Stomach smooth muscle (tissue), 2 donors: Measurements from ENCODE around the gene FREM2.

ENCODE experiments used
- H3K27ac ChIP-seq: one replicate; pipeline ENCODE4 v1.7.0; 2013; ENCODE audit warnings: mild to moderate bottlenecking, low read length, inconsistent platforms
- H3K27me3 ChIP-seq, 2 donors: one replicate each; pipeline ENCODE4 v1.7.0; 2013; ENCODE audit warnings: low read length in 2 of 2; ENCODE audit not compliant: insufficient read depth in 2 of 2, control insufficient read depth in 1 of 2
- H3K36me3 ChIP-seq, 2 donors: one replicate each; pipeline ENCODE4 v1.7.0; 2013; ENCODE audit warnings: low read length in 2 of 2; ENCODE audit not compliant: control insufficient read depth in 2 of 2, insufficient read depth in 2 of 2
- H3K4me1 ChIP-seq: one replicate; pipeline ENCODE4 v1.7.0; 2013; ENCODE audit warnings: low read length; ENCODE audit not compliant: control insufficient read depth, insufficient read depth
- H3K4me3 ChIP-seq, 2 donors: one replicate each; pipeline ENCODE4 v1.7.0; 2013; ENCODE audit warnings: low read length in 2 of 2
- H3K9ac ChIP-seq, 2 donors: one replicate each; pipeline ENCODE4 v1.7.0; 2013; ENCODE audit warnings: low read length in 2 of 2, mild to moderate bottlenecking in 1 of 2
- H3K9me3 ChIP-seq, 2 donors: one replicate each; pipeline ENCODE4 v1.7.0; 2013; ENCODE audit warnings: low read length in 2 of 2; ENCODE audit not compliant: control insufficient read depth in 2 of 2
- donor health status: healthy.
- donor health status: Pancreatic carcinoma.

Gene FREM2

DNA sequence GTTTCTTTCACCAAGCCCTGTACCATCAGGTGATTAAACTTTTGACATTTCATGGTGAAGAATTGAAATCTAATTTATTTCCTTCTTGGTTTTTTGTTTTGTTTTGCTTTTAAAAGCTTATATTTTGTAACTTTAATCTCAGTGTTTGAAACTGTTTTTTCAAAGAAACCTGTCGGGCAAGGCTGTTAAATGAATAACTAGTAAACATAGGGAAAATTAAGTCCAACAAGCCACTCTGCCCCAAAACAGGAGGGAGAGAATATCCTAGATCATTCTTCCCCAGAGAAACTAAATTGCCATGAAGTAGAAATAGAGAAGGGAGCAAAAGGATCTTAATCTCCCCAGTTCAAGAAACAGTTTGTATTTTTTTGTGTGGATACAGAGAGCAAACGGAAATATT lies 98.2 kb downstream of the FREM2 start:
- H3K27ac ChIP-seq, result no peak overlapping the region
- H3K27me3 ChIP-seq, result no peaks in the 10 kb centered on the region
- no peaks in the 10 kb centered on the region for H3K9me3 ChIP-seq
- no peak overlapping the region for H3K4me3 ChIP-seq
- H3K36me3 ChIP-seq, result no peaks in the 10 kb centered on the region
- no peak overlapping the region for H3K9ac ChIP-seq
- H3K4me1 ChIP-seq, result no peaks in the 10 kb centered on the region

DNA sequence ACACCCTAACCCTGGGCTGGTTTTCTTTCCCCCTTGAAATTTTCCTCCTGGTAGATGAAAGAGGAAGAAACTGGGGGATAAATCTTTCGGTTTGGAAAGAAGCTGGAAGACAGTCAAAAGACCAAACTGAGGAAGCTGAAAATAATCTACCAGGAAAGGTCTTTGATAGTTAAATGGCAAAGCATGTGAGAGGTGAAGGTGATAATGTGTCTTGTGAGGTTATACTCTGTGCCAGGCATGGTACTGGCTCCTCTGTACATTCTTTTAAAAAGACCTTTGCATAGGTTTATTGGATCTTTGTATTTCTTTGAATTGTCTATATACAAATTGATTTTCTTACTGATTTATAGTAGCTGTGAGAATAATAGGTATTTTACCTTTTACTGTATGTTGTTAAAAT lies 98.6 kb downstream of the FREM2 start:
- Histone ChIP-seq H3K4me3 (no peak overlapping the region), H3K27ac (no peak overlapping the region), H3K9ac (no peak overlapping the region)

DNA sequence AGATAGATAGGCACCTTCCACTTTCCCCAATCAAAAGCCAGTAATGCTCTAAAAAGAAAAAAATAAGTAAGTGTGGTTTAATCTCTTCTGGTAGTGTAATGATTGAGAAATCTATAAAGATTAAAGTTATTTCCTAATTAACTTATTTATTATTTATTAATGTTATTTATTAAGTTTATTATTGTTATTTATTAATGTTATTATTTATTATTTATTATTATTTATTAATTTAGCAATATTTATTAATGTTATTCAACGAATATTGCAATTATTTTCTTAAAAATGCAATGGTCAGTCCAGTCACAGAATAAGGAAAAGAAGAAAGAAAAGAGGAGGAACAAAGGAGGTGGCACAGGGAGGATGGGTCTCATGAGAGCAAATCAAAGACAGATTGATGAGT lies 100.7 kb downstream of the FREM2 start:
- no peak overlapping the region for H3K9ac ChIP-seq
- H3K36me3 ChIP-seq, result no peaks in the 10 kb centered on the region
- H3K27me3 ChIP-seq, result no peaks in the 10 kb centered on the region
- no peaks in the 10 kb centered on the region for H3K4me1 ChIP-seq
- H3K4me3 ChIP-seq, result no peak overlapping the region
- H3K9me3 ChIP-seq, result no peaks in the 10 kb centered on the region
- no peak overlapping the region for H3K27ac ChIP-seq

More for the DNA sequence above, 98.6 kb downstream of the FREM2 start:
- Histone ChIP-seq H3K27me3 (no peaks in the 10 kb centered on the region), H3K36me3 (no peaks in the 10 kb centered on the region), H3K4me1 (no peaks in the 10 kb centered on the region), H3K9me3 (no peaks in the 10 kb centered on the region)

GRCh38 chr13:38796890-38797289 lies 110.0 kb downstream of the FREM2 start:
- Histone ChIP-seq H3K9ac (no peak overlapping the region), H3K4me1 (no peaks in the 10 kb centered on the region), H3K4me3 (no peak overlapping the region), H3K27me3 (no peaks in the 10 kb centered on the region), H3K9me3 (no peaks in the 10 kb centered on the region), H3K27ac (no peak overlapping the region), H3K36me3 (no peaks in the 10 kb centered on the region)

DNA sequence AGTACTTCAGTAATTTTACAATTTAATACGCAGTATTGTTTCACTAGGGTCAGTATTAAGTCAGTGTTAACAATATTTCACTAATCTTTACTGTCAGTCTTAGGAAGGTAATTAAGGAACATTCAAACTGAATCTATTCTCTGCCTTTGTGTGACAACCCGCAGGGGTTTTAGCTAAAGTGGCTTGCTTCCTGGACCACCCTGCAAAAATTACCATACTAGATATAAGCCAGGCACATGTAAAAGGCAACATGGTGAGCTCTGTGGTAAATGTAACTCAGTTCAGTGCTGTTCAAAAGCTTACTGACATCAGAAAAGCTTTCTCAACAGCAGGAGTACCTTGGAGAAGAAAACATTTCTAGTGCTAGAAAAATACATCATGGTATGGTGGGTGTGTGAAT lies 116.7 kb downstream of the FREM2 start:
- H3K9me3 ChIP-seq, result no peaks in the 10 kb centered on the region
- no peaks in the 10 kb centered on the region for H3K4me1 ChIP-seq
- H3K36me3 ChIP-seq, result no peaks in the 10 kb centered on the region
- no peak overlapping the region for H3K4me3 ChIP-seq
- H3K27ac ChIP-seq, result no peak overlapping the region
- H3K9ac ChIP-seq, result no peak overlapping the region
- no peaks in the 10 kb centered on the region for H3K27me3 ChIP-seq

- Histone ChIP-seq H3K4me3 (no peak overlapping the region), H3K27ac (no peak overlapping the region), H3K4me1 (no peaks in the 10 kb centered on the region), H3K27me3 (no peaks in the 10 kb centered on the region), H3K9me3 (no peaks in the 10 kb centered on the region), H3K9ac (no peak overlapping the region), H3K36me3 (no peaks in the 10 kb centered on the region)
Measured at GRCh38 chr13:38804061-38804460, 117.2 kb downstream of the FREM2 start.

DNA sequence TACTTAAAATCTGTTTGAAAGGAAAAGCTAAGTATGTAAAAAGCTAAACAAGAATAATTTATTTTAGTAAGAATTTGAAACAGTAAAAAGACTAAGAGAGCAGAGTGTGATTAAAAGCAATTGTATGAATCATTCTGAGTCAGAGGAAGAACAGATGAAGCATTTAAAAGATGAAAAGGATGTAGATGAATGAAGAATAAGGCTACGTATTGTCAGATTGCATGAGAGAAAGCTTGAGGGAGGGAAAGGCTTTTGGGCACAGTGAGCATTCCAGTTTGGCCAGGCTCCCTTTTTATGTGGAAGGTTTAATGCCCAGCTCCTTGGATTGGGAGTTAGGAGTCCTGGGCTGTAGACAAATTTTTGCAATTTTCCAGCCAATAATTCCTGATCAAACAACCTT lies 117.7 kb downstream of the FREM2 start:
- no peak overlapping the region for H3K9ac ChIP-seq
- H3K27ac ChIP-seq, result no peak overlapping the region
- H3K4me3 ChIP-seq, result no peak overlapping the region

GRCh38 chr13:38814331-38814730 lies 127.5 kb downstream of the FREM2 start:
- no peaks in the 10 kb centered on the region for H3K36me3 ChIP-seq
- no peaks in the 10 kb centered on the region for H3K27me3 ChIP-seq
- no peak overlapping the region for H3K9ac ChIP-seq
- H3K4me3 ChIP-seq, result no peak overlapping the region
- H3K9me3 ChIP-seq, result peaks cover 0 to 7% of the 10 kb centered on the region in 2 donors
- H3K4me1 ChIP-seq, result peaks cover 3% of the 10 kb centered on the region
- no peak overlapping the region for H3K27ac ChIP-seq

More for the DNA sequence above, 117.7 kb downstream of the FREM2 start:
- Histone ChIP-seq H3K9me3 (no peaks in the 10 kb centered on the region), H3K36me3 (no peaks in the 10 kb centered on the region), H3K4me1 (no peaks in the 10 kb centered on the region), H3K27me3 (no peaks in the 10 kb centered on the region)

GRCh38 chr13:38819053-38819452 lies 132.2 kb downstream of the FREM2 start:
- Histone ChIP-seq H3K36me3 (no peaks in the 10 kb centered on the region), H3K27ac (no peak overlapping the region), H3K27me3 (no peaks in the 10 kb centered on the region), H3K9ac (no peak overlapping the region), H3K4me3 (no peak overlapping the region), H3K4me1 (peaks cover 3% of the 10 kb centered on the region), H3K9me3 (no peaks in the 10 kb centered on the region)

GRCh38 chr13:38819596-38819995 lies 132.7 kb downstream of the FREM2 start:
- Histone ChIP-seq H3K9ac (no peak overlapping the region), H3K27me3 (no peaks in the 10 kb centered on the region), H3K27ac (no peak overlapping the region), H3K36me3 (no peaks in the 10 kb centered on the region), H3K4me3 (no peak overlapping the region), H3K4me1 (peaks cover 3% of the 10 kb centered on the region), H3K9me3 (no peaks in the 10 kb centered on the region)

GRCh38 chr13:38821770-38822551 lies 135.1 kb downstream of the FREM2 start:
- H3K27me3 ChIP-seq, result no peaks in the 10 kb centered on the region
- H3K4me1 ChIP-seq, result peaks cover 3% of the 10 kb centered on the region
- no peak overlapping the region for H3K4me3 ChIP-seq
- H3K9me3 ChIP-seq, result no peaks in the 10 kb centered on the region
- no peaks in the 10 kb centered on the region for H3K36me3 ChIP-seq
- H3K27ac ChIP-seq, result no peak overlapping the region
- no peak overlapping the region for H3K9ac ChIP-seq
